Transverse colon (tissue), 4 donors: Measurements from ENCODE around the gene PTPA.

Experiments
- POLR2AphosphoS5 ChIP-seq, 3 donors: sonication (generic); formaldehyde crosslinking; IDR thresholded peaks; one replicate each; pipeline ENCODE4 v1.6.1; 2016; ENCODE audit warnings: antibody characterized with exemption in 3 of 3
- TF ChIP-seq, protein P1 (sequence below), 5 experiments: fragments of 200-600 bp in 3 of 5; fragments of 450-650 bp in 2 of 5; sonication (generic) in 3 of 5; IDR thresholded peaks; 1 replicate in 2 of 5; 2 replicates in 3 of 5; pipeline ENCODE4 v1.5.1; 2016 to 2017; ENCODE audit warnings: antibody characterized with exemption in 5 of 5, inconsistent platforms in 3 of 5, mild to moderate bottlenecking in 2 of 5, moderate library complexity in 1 of 5

DNA sequence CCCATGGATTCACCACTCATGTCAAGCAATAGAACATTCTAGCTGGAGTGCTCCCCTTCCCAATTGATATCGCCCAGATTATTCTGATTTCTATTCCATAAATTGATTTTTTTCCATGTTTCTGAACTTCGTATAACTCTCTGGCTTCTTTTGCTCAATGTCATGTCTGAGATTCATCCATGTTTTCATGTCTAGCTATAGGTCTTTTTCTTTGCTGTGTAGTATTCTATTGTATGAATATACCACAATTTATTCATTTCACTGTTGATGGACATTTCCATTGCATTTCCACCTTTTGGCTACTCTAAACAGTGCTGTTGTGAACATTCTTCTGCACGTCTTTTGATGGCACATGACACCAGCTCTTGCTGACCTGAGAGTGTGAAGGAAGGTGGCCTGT lies 19.6 kb downstream of the PTPA start:
- no peak for TF ChIP-seq POLR2AphosphoS5 (IDR thresholded peaks at IDR 0.05)
- TF ChIP-seq, protein P1, sequence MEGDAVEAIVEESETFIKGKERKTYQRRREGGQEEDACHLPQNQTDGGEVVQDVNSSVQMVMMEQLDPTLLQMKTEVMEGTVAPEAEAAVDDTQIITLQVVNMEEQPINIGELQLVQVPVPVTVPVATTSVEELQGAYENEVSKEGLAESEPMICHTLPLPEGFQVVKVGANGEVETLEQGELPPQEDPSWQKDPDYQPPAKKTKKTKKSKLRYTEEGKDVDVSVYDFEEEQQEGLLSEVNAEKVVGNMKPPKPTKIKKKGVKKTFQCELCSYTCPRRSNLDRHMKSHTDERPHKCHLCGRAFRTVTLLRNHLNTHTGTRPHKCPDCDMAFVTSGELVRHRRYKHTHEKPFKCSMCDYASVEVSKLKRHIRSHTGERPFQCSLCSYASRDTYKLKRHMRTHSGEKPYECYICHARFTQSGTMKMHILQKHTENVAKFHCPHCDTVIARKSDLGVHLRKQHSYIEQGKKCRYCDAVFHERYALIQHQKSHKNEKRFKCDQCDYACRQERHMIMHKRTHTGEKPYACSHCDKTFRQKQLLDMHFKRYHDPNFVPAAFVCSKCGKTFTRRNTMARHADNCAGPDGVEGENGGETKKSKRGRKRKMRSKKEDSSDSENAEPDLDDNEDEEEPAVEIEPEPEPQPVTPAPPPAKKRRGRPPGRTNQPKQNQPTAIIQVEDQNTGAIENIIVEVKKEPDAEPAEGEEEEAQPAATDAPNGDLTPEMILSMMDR (IDR thresholded peaks at IDR 0.05): no peak
